ENCODE measurements around the gene KLF7. TPM values are rescaled to one million over a fixed set of nuclear protein-coding genes. Genes with fewer than 3 reads are reported as not detected.

Gene KLF7
- total RNA-seq, 1 donor from 2014 or later = 22.2 TPM

DNA sequence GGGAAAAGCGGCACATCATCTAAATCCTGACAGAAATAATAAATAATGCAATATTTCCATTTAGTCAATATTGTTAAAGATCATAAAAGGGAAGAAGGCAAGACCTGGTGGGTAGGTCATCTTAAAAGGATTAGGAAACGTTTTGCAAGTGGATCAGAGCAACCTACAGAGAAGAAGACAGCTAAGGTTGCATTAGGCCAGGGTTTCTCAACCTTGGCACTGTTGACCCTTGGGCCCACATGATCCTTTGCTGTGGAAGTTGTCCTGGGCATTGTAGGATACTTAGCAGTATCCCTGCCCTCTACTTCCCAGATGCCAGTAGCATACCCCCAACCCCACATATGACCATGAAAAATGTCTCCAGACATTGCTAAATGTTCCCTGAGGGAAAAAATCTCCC is 55.0 kb downstream of the KLF7 start:
- H3K4me3 ChIP-seq (ENCODE audit: low read depth, low read length) = no peak overlapping the region
- TF ChIP-seq, protein P1, sequence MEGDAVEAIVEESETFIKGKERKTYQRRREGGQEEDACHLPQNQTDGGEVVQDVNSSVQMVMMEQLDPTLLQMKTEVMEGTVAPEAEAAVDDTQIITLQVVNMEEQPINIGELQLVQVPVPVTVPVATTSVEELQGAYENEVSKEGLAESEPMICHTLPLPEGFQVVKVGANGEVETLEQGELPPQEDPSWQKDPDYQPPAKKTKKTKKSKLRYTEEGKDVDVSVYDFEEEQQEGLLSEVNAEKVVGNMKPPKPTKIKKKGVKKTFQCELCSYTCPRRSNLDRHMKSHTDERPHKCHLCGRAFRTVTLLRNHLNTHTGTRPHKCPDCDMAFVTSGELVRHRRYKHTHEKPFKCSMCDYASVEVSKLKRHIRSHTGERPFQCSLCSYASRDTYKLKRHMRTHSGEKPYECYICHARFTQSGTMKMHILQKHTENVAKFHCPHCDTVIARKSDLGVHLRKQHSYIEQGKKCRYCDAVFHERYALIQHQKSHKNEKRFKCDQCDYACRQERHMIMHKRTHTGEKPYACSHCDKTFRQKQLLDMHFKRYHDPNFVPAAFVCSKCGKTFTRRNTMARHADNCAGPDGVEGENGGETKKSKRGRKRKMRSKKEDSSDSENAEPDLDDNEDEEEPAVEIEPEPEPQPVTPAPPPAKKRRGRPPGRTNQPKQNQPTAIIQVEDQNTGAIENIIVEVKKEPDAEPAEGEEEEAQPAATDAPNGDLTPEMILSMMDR (conservative IDR thresholded peaks at IDR 0.05; ENCODE audit: low read depth, low read length) = no peak

DNA sequence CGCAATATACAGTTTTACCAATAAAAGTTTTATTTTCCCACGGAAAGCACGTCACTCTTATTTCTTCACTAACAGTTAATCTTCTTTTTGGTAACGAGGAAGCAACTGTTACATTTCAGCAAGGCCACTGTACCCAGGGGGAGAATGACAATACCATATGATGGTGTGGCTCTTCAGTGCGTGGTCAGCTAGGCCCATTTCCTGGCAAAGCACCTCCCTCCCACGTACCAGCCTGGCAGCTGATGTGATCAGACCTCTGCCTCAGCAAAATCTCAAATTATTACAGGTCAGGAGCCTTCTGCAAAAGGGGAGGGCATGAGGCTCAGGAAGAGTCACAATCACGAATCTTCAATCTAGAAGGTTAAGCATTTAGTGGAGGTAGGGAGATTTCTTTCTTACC is 55.4 kb downstream of the KLF7 start:
- no peak for DNase-seq (ENCODE audit: low read depth)
- no peak overlapping the region for H3K4me3 ChIP-seq (ENCODE audit: low read depth, low read length)
- TF ChIP-seq, protein P1 (conservative IDR thresholded peaks at IDR 0.05; ENCODE audit: low read depth, low read length) = no peak

More for the DNA sequence above, 55.0 kb downstream of the KLF7 start:
- no peak for DNase-seq (ENCODE audit: low read depth)

DNA sequence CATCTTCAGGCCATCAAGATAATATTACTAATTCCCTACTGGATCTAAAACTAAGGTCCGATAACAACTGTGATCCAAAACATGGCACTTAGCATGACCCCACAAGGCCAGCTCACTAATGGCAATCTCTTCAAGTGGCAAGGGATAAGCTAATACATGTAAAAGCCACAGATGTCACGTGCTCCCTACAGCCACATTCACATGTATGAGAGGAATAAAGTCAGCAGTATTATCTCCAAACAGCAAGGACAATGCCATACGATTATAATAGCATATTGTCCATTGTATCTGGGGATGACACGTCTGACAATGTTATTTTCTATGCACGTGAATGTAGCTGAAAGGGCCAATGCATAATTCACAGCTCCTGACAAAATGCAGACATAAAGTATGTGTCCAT is 56.0 kb downstream of the KLF7 start:
- DNase-seq (ENCODE audit: low read depth) = no peak
- H3K4me3 ChIP-seq (ENCODE audit: low read depth, low read length) = no peak overlapping the region
- TF ChIP-seq, protein P1 (conservative IDR thresholded peaks at IDR 0.05; ENCODE audit: low read depth, low read length) = no peak

DNA sequence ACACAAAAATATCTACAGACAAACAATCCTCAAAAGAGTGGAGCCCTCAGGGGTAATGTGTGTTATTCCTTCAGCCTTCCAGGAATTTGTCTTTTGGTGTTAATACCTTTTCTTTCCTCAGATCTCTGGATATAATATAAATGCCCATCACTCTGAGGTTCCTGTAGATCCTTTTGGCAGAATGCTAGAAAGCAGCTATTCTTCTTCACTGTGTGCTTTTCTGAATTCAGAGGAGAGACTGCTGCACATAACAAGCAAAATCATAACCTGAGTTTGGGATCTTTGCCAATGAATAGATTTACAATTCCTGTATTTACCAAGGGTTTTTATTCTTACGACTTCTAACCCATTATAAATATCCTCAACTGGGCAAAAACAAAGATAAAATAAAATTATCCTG is 57.3 kb downstream of the KLF7 start:
- TF ChIP-seq, protein P1 (conservative IDR thresholded peaks at IDR 0.05; ENCODE audit: low read depth, low read length) = no peak
- H3K4me3 ChIP-seq (ENCODE audit: low read depth, low read length) = no peak overlapping the region
- DNase-seq (ENCODE audit: low read depth) = no peak

DNA sequence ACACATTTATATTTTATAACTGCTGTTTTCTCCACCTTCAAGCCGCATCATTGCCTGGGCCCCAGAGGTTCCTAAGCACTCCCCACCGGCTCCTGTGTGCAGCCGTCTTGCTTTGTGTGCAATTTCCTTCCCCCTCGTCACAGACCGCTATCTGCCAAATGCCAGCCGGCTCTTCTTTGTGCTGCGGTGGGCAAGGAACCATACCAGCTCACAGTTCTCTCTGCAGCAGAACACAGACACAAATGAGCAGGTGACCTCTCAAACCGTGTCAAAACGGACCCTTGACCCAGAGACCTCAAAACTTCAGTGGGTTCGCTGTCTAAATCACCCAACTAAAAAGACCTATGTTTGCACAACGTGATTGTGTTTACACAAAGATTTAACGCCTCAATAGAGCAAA is 58.2 kb downstream of the KLF7 start:
- no peak overlapping the region for H3K4me3 ChIP-seq (ENCODE audit: low read depth, low read length)
- DNase-seq (ENCODE audit: low read depth) = no peak
- TF ChIP-seq, protein P1 (conservative IDR thresholded peaks at IDR 0.05; ENCODE audit: low read depth, low read length) = no peak

DNA sequence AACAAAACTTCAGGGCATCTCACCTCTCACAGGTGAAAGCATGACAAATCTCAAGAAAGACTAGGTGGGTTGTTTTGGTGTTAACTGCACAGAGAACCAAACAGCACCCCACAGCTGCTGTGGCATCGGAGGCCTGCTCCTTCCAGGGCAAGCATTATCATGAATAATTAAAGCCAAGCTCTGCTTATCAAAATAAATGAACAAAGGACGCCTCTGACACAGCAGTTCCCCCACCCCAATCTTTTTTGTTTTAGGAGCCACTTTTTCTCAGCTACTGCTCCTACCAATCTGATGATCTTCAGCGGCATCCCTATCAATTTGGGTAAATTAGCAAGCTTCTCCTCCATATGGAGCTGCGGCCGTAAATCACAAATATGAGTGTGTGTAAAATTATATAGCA is 58.6 kb downstream of the KLF7 start:
- TF ChIP-seq, protein P1 (conservative IDR thresholded peaks at IDR 0.05; ENCODE audit: low read depth, low read length) = no peak
- no peak overlapping the region for H3K4me3 ChIP-seq (ENCODE audit: low read depth, low read length)
- no peak for DNase-seq (ENCODE audit: low read depth)

DNA sequence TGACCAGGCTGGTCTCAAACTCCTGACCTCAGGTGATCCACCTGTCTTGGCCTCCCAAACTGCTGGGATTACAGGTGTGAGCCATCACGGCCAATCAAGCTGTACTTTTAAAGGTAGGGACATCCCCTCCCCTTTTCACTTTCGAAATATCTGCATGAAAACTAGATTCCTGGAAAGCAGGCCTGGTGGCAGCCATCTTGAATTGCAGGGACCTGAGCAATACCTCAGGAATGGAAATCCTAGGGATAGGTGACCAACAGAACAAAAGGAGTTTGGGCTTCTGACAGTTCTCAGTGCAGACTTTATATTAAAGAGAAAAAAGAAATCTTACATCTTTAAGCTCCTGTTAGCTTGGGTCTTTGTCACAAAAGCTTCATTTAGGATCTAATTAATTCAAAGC is 62.6 kb downstream of the KLF7 start:
- no peak for DNase-seq (ENCODE audit: low read depth)
- TF ChIP-seq, protein P1 (conservative IDR thresholded peaks at IDR 0.05; ENCODE audit: low read depth, low read length) = no peak
- no peak overlapping the region for H3K4me3 ChIP-seq (ENCODE audit: low read depth, low read length)

Data from epithelial cell of proximal tubule (primary cell).